ENCODE measurements around the gene IL10RB. TPM values are rescaled to one million over a fixed set of nuclear protein-coding genes. Genes with fewer than 3 reads are reported as not detected.

IL10RB gene
- total and polyA plus RNA-seq, 2 of the 13 experiments (the other 11 are each of a cell fraction or from before 2014, with no cell fraction given): 17.4 to 18.2 TPM

DNA sequence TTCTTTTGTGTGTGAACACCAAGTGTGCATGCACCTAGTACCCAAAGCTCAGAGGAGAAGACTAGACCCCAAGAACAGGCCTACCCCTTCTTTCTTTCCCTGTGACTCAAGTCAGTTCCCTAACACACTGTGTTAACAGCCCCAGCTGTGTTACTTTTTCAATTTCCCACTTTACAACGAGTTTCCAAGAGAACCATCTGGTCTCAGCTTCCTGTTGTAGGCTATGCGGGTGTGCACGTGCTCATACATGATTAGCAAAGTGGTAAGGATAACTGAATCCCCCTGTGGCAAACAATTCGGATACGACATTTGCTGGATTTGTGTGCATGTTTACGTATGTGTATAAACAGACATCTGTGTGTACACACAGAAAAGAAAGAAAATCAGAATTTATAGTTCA lies 18.6 kb upstream of the IL10RB start:
- H3K27ac ChIP-seq (ENCODE audit: extremely low read length, insufficient read depth, low read length): no peak overlapping the region
- H3K4me2 ChIP-seq (ENCODE audit: low read depth, low read length): no peak overlapping the region
- 91% methylated on average over 6 of the region's 6 CpGs for WGBS (ENCODE audit: low lambda C conversion rate)
- in situ Hi-C loops (cut with HindIII; ENCODE audit: extremely low pct_ligation_motif_present, low pct_unique_long_range_greater_than_20kb): no loop called here
- no peaks in the 10 kb centered on the region for H4K20me1 ChIP-seq (ENCODE audit: insufficient read depth, low read length)
- DNase-seq (ENCODE audit: low spot score) (no peak), ATAC-seq (no peak), FAIRE-seq (no peak)
- H3K4me3 ChIP-seq (replicated peaks in 1 of 3; ENCODE audit: insufficient read depth in 1 of 3, low read depth in 2 of 3, low read length in 3 of 3): no peak overlapping the region
- H3K79me2 ChIP-seq (ENCODE audit: insufficient read depth, low read length): no peaks in the 10 kb centered on the region
- intact Hi-C loops (cut with micrococcal nuclease; ENCODE audit: unreplicated experiment): no loop called here
- H3K4me1 ChIP-seq (ENCODE audit: insufficient read depth, low read length): peaks cover 24% of the 10 kb centered on the region
- H3K36me3 ChIP-seq (replicated peaks in 1 of 2; ENCODE audit: control insufficient read depth in 1 of 2, insufficient read depth in 2 of 2, low read length in 2 of 2): peaks cover 5 to 64% of the 10 kb centered on the region in 2 experiments
- no peak overlapping the region for H2AFZ ChIP-seq (ENCODE audit: low read length)
- CTCF ChIA-PET (ENCODE audit: low intra/inter-chr PET ratio, low total read pairs): no interaction called here
- H3K9ac ChIP-seq (ENCODE audit: insufficient read depth, low read depth, low read length): no peak overlapping the region
- H3K9me3 ChIP-seq (ENCODE audit: low read length): no peaks in the 10 kb centered on the region
- POLR2A ChIA-PET: no interaction called here
- H3K27me3 ChIP-seq (ENCODE audit: control insufficient read depth in 1 of 2, insufficient read depth in 2 of 2, low read length in 2 of 2): no peaks in the 10 kb centered on the region
- BruUV-seq (replicated peaks): no TSS peak
- no peak for TF ChIP-seq MTA1 (CRISPR knock-in tag; IDR thresholded peaks at IDR 0.05; ENCODE audit: borderline replicate concordance)
- TF ChIP-seq MBNL3 (CRISPR knock-in tag; conservative IDR thresholded peaks at IDR 0.05): no peak
- no peak for TF ChIP-seq ZFX (CRISPR knock-in tag; IDR thresholded peaks at IDR 0.05; ENCODE audit: low read depth)
- no peak for TF ChIP-seq ELK4 (CRISPR knock-in tag; IDR thresholded peaks at IDR 0.05; ENCODE audit: borderline replicate concordance)
- TF ChIP-seq, protein P1, sequence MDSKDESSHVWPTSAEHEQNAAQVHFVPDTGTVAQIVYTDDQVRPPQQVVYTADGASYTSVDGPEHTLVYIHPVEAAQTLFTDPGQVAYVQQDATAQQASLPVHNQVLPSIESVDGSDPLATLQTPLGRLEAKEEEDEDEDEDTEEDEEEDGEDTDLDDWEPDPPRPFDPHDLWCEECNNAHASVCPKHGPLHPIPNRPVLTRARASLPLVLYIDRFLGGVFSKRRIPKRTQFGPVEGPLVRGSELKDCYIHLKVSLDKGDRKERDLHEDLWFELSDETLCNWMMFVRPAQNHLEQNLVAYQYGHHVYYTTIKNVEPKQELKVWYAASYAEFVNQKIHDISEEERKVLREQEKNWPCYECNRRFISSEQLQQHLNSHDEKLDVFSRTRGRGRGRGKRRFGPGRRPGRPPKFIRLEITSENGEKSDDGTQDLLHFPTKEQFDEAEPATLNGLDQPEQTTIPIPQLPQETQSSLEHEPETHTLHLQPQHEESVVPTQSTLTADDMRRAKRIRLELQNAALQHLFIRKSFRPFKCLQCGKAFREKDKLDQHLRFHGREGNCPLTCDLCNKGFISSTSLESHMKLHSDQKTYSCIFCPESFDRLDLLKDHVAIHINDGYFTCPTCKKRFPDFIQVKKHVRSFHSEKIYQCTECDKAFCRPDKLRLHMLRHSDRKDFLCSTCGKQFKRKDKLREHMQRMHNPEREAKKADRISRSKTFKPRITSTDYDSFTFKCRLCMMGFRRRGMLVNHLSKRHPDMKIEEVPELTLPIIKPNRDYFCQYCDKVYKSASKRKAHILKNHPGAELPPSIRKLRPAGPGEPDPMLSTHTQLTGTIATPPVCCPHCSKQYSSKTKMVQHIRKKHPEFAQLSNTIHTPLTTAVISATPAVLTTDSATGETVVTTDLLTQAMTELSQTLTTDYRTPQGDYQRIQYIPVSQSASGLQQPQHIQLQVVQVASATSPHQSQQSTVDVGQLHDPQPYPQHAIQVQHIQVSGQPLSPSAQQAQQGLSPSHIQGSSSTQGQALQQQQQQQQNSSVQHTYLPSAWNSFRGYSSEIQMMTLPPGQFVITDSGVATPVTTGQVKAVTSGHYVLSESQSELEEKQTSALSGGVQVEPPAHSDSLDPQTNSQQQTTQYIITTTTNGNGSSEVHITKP (CRISPR knock-in tag; IDR thresholded peaks at IDR 0.05; ENCODE audit: low read depth): no peak
- TF ChIP-seq, protein P2, sequence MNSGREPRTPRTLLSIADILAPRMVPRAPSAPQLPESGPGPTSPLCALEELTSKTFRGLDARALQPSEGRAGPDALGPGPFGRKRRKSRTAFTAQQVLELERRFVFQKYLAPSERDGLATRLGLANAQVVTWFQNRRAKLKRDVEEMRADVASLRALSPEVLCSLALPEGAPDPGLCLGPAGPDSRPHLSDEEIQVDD (CRISPR knock-in tag; IDR thresholded peaks at IDR 0.05; ENCODE audit: borderline replicate concordance): no peak
- TF ChIP-seq, protein P3, sequence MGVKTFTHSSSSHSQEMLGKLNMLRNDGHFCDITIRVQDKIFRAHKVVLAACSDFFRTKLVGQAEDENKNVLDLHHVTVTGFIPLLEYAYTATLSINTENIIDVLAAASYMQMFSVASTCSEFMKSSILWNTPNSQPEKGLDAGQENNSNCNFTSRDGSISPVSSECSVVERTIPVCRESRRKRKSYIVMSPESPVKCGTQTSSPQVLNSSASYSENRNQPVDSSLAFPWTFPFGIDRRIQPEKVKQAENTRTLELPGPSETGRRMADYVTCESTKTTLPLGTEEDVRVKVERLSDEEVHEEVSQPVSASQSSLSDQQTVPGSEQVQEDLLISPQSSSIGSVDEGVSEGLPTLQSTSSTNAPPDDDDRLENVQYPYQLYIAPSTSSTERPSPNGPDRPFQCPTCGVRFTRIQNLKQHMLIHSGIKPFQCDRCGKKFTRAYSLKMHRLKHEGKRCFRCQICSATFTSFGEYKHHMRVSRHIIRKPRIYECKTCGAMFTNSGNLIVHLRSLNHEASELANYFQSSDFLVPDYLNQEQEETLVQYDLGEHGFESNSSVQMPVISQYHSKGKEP (CRISPR knock-in tag; IDR thresholded peaks at IDR 0.05): no peak
- no peak for TF ChIP-seq MED1 (CRISPR knock-in tag; IDR thresholded peaks at IDR 0.05)
- TF ChIP-seq, protein P4, sequence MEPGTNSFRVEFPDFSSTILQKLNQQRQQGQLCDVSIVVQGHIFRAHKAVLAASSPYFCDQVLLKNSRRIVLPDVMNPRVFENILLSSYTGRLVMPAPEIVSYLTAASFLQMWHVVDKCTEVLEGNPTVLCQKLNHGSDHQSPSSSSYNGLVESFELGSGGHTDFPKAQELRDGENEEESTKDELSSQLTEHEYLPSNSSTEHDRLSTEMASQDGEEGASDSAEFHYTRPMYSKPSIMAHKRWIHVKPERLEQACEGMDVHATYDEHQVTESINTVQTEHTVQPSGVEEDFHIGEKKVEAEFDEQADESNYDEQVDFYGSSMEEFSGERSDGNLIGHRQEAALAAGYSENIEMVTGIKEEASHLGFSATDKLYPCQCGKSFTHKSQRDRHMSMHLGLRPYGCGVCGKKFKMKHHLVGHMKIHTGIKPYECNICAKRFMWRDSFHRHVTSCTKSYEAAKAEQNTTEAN (CRISPR knock-in tag; conservative IDR thresholded peaks at IDR 0.05): no peak
- TF ChIP-seq SNRNP70 (IDR thresholded peaks at IDR 0.05; ENCODE audit: low read depth, low read length): no peak
- TF ChIP-seq, protein P5, sequence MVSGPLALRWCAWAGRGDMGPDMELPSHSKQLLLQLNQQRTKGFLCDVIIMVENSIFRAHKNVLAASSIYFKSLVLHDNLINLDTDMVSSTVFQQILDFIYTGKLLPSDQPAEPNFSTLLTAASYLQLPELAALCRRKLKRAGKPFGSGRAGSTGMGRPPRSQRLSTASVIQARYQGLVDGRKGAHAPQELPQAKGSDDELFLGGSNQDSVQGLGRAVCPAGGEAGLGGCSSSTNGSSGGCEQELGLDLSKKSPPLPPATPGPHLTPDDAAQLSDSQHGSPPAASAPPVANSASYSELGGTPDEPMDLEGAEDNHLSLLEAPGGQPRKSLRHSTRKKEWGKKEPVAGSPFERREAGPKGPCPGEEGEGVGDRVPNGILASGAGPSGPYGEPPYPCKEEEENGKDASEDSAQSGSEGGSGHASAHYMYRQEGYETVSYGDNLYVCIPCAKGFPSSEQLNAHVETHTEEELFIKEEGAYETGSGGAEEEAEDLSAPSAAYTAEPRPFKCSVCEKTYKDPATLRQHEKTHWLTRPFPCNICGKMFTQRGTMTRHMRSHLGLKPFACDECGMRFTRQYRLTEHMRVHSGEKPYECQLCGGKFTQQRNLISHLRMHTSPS (CRISPR knock-in tag; IDR thresholded peaks at IDR 0.05; ENCODE audit: low read depth): no peak
